NOMO-1 treated with dmso at 0.1 percent for 144 hours (cell line): Measurements from ENCODE around the gene KRTAP29-1.
A peak's percentile ranks its signal among the peaks of the same experiment; 100 is the strongest.
"Not testable (repeated sequence)": the region's sequence is repeated elsewhere in the genome, so short reads cannot be mapped to it uniquely, and the experiment has no call there.

Source experiments
- DNase-seq: peaks from one replicate; lab custom pipeline; 2025; ENCODE audit not compliant: unreplicated experiment; lab: John Stamatoyannopoulos, UW

The KRTAP29-1 gene

DNA sequence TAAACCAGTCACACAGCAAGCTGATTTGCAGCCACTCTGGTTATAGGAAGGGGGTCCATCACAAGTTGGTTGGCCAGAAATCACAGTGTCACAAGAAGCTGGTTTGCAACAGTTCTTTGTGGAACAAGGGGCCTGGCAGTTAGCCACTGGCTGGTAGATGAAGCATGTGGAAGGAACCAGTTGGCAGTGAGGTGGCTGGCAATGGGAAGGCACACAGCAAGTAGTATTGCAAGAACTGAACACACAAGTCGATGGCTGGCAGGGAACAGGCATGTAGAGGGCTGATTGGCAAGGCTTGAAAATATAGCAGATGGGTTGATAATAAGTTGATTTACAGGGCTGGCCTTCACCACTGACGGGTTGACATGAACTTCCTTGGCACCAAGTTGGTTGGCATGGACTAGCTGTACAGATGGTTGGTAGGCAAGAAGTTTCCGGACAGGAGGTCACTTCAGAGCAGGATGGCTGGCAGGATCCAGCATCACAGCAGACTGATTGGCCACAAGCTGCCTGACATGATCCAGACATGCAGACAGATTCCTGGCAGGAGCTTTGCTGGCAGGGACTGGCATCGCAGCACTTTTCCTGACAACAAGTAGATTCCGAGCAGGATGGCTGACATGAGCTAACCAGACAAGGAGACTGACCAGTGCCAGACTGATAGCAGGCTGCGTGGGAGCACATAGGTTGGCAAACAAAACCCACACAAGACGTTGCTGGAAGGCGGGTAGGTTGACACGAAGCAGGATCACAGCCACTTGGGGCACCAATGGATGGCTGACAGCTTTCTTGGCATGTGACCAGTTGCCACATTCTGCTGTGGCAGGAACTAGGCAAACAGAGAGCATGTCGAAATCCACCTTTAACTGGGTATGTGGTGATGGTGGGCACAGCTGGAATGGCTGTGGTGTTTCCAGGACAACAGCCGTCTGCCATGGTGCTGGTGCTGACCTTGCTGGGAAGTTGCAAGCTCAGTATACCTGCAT, at the start of gene KRTAP29-1:
Gene KRTAP29-1 (minus strand): TSS at position 936 of the 986 bp plus-strand sequence. CDS start 0 bp downstream, at position 936.
- DNase-seq: no peak

DNA sequence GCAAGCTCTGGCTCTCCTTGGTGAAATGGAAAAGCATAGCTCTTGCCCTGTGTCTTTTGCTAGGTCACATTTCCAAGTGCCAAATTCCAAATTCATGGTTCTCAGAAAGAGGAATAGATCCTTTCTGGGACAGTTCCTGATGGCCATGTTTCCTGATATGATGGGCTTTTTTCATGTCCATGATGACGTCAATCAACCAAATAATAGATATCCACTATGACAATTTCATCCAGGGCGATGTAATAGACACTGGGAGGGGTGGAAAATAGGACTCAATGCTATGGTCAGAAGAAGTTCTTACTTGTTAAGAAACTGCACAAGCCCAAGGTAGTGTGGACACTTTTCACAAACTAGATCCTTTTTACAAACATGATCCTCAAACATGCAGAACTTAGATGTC, 48.5 kb upstream of the KRTAP29-1 start:
- DNase-seq: no peak

- DNase-seq: not testable (repeated sequence)
These were observed 47.8 kb upstream of the KRTAP29-1 start, which contains the start of gene KRT33A for GRCh38 chr17:41350381-41350878. TSS of gene KRT33A (minus strand) at chr17:41350828. CDS start at chr17:41350767, 61 bp downstream.

- no peak for DNase-seq
These were observed 45.5 kb upstream of the KRTAP29-1 start for GRCh38 chr17:41347869-41348760.

- not testable (repeated sequence) for DNase-seq
These were observed 43.8 kb upstream of the KRTAP29-1 start for GRCh38 chr17:41346421-41346820.

DNA sequence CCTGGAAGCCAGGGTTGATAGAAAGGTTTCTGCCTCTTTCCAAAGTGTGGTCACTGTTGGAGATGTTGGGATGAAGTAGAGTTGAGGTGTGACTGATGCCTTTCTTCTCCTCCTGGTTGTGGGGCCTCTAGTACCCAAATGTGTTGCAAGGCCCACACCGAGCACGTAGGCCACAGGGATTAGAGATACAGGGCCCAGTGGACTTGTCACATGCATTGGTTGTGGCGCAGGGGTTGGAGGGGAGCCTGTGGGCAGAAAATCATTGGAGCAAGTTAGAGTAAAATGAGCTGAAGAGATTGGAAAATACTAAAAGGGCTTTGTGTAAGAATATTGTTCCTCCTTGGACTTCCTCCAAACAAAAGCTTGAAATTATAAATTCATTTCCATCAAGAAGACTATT, 43.3 kb upstream of the KRTAP29-1 start:
- DNase-seq: no peak

DNA sequence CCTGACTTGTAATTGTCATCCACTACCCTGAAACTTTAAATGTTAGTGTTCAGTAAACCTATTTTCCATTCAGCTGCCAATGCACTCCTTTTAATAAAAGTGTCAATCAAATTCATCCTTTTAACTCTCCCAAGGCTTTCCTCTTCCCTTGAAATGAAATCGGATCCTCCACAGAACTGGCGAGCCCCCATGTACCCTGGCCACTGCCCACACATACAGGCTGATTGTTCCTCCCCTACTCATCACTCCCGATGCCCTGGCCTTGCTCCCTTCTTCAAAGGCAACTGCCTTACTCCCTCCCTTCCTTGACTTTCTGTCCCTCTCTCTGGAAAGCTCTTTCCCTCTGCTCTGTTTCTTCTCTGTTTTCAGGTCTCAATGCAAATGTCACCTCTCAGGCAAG, 40.4 kb upstream of the KRTAP29-1 start:
- no peak for DNase-seq

DNA sequence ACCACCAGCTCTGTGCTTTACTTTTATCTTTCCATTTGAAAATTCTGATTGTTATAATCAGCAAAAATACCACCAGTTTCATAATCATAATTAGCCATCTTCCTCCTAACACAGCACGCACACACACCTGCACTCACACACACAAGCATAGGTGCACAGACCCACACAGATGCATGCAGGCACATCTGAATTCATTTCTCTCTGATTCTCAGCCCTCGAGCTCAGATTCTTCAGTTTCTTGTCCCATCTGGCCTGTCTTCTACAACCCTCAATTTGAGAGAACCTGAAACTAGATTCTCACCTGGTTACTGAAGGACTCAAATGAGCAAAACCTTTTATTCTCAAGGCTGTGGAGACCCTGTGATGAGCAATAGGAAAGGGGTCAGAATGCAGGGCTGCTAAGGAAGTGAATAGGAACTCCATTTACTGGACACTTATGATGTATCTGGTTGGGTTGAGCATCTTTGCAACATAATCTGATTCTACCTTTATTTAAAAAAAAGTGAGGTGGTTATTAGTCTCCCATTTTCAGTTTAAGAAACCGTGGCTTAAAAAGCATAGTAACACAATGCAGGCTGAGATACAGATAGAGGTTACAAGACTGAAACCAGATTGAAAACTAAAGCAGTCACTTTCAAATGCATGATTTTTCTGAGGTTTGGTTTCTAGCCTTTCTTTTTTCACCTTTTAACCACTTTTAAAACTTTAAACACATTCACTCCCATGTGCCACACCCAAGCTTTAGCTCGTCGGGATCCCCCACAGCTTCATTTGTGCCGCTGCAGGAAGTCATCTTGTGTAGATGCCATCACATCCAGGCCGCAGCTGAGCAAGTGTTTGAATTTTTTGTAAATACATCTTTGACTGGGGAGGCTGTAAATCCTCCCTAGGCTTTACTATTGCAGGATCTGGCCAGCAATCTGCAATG, 38.5 kb upstream of the KRTAP29-1 start:
- no peak for DNase-seq

DNA sequence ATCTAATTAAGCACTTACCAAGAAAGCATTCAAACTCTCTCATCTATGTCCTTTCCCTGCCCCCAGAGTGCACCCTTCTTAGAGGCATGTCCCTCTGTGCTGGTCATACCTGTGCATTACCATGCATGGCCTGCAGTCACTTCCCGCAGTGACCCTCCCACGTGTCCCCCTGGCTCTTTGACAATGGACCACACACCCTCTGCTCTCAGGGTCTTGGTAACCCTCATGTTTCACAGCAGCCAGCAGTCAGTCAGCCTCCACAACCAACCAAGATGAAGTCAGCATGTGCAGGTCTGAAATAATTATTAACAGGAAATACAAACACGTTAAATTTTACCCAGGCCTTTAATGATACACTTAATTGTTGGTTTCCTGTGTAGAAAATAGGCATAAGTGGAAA, 37.8 kb upstream of the KRTAP29-1 start:
- DNase-seq: no peak

DNA sequence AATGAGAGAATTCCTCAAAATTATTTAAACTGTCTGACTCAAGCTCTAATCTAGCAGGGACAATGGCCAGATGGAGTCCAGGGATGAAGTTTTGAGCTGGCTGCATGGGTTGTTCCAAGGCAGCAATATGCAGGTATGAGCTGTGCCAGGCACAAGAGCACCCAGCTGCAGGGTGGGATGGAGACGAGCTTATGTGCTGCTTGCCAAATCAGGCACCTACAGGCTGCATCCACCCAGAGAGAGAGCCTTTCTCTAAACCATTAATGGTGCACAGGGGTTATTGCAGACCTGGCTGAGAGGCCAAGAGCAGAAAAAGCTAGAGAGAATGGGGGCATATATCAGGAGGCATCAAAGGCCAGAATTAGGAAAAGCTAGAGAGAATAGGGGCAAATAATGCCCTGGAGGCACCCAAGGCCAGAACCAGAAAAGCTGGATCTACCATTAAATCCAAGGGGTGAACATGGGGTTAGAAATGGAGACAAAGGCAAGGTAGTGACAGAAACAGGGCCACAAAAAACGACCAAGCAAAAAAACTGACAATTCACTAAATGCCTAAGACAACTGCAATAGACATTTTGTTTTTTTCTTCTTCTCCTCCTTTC, 37.0 kb upstream of the KRTAP29-1 start:
- no peak for DNase-seq

- peak; percentile 29 for DNase-seq
These were observed 36.4 kb upstream of the KRTAP29-1 start for GRCh38 chr17:41338961-41339485.

DNA sequence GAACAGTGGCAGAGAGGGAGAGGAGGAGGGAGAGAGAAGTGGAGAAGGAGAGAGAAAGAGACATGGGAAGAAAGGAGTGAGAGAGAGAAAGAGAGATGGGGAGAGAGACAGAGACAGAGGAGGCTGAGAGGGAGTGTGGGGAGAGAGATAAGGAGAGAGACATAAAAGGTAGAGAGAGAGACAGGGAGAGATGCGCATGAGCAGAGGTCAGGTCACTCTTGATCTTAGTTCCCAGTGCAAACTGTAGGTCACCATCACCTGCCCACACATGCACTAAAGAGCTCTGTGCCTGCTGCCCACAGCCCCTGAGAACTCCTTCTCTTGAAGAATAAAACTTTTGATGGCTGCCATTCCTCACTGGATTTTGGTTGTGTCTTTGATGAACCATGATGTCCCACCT, 33.1 kb upstream of the KRTAP29-1 start:
- no peak for DNase-seq

- DNase-seq: no peak
These were observed 32.0 kb upstream of the KRTAP29-1 start for GRCh38 chr17:41334385-41335305.

DNA sequence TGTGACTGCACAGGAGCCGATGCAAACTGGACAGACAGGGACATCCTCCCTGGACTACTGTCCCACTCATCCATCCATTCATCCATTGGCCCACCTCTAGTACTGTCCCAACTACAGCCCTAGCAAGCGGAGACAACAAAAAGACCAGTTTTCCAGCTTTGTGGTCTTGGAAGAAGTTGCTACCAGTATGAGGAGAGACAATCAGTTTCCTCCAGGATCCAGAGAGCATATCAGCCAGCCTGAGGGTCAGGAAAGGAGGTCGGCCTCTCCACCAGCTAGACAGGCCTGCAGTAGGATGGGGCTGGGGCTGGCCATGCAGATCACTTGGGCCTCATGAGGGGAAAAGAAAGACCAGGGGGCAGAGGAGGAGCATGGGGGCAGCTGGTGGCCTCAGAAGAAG, 31.2 kb upstream of the KRTAP29-1 start:
- no peak for DNase-seq

DNA sequence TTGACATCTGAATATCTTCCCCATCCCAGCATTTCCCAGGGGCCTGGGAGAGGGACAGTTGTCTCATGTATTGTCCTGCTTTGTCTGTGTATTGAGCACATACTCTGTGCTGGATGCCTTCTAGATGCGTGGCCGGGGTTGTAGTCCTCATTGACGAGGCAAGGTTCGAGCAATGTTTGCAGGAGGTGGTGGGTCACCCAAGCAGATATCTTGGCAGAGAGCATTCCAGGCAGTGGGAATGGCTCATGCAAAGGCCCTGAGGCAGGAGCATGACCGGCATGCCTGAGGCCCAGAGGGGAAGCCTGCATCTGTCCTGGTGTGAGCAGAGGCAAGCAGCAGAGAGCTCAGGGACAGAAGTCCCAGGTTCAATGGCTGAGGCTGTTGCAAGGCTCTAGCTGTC, 30.4 kb upstream of the KRTAP29-1 start:
- DNase-seq: no peak

GRCh38 chr17:41332239-41332638, 29.6 kb upstream of the KRTAP29-1 start:
- DNase-seq: no peak

DNA sequence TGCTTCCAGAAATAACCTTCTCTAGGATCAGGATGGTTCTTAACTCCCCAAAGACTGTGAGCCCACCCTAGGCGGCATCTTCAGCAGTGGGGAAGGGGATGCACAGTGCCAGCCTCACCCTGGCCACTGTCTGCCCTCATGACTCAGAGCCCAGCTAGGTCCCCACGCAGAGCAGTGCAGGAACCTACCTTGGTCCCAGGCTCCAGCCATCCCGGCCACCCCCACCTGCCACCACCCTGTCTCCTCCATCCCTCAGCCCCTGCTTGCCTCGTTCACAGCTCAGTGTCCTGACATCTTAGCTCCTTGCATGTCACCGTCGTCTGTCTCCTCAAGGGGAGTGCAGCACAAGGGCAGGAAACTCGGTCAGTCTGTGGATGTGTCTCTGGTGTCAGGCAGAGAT, 29.0 kb upstream of the KRTAP29-1 start:
- no peak for DNase-seq

GRCh38 chr17:41329279-41329948, 26.8 kb upstream of the KRTAP29-1 start:
- DNase-seq: no peak
